Glutamatergic neuron (in vitro differentiated cells): Measurements from ENCODE around the gene LHFPL2. TPM values are rescaled to one million over a fixed set of nuclear protein-coding genes. Genes with fewer than 3 reads are reported as not detected.

Experiments
- DNase-seq: peaks from one replicate; pipeline ENCODE4 v3.0.0; 2022
- H3K27ac Mint-ChIP-seq: one replicate; pipeline ENCODE4 v1.8.0; 2020; ENCODE audit warnings: mild to moderate bottlenecking, mixed read lengths, inconsistent platforms; ENCODE audit not compliant: unreplicated experiment
- H3K27me3 Mint-ChIP-seq: one replicate; pipeline ENCODE4 v1.8.0; 2020; ENCODE audit warnings: mild to moderate bottlenecking, moderate library complexity, mixed read lengths, inconsistent platforms; ENCODE audit not compliant: unreplicated experiment
- H3K36me3 Mint-ChIP-seq: one replicate; pipeline ENCODE4 v1.8.0; 2020; ENCODE audit warnings: mild to moderate bottlenecking, mixed read lengths, inconsistent platforms; ENCODE audit not compliant: unreplicated experiment
- H3K4me1 Mint-ChIP-seq: one replicate; pipeline ENCODE4 v1.8.0; 2020; ENCODE audit warnings: mild to moderate bottlenecking, low read depth, mixed read lengths, inconsistent platforms; ENCODE audit not compliant: unreplicated experiment
- H3K4me3 Mint-ChIP-seq: one replicate; pipeline ENCODE4 v1.8.0; 2020; ENCODE audit warnings: mild to moderate bottlenecking, mixed read lengths, inconsistent platforms; ENCODE audit not compliant: unreplicated experiment
- H3K9me3 Mint-ChIP-seq: one replicate; pipeline ENCODE4 v1.8.0; 2020; ENCODE audit warnings: mild to moderate bottlenecking, moderate library complexity, mixed read lengths, inconsistent platforms; ENCODE audit not compliant: unreplicated experiment
- total RNA-seq: library from RNA; stranded (reverse); fragmentation: NEBNext Ultra II Directional; extraction: Animal tissue kit (Norgen Biotek cat#: 25700); gene quantifications from one replicate; pipeline ENCODE4 v1.2.1, GENCODE V29; 2021; ENCODE audit not compliant: unreplicated experiment
- TF ChIP-seq, protein P1 (sequence below): fragments of 200-600 bp; sonication (generic); IDR thresholded peaks from one replicate; pipeline ENCODE4 v1.5.0; 2021; ENCODE audit not compliant: partially characterized antibody, unreplicated experiment

Gene LHFPL2
- total RNA-seq, 1 donor from 2014 or later, result 2.5 TPM

DNA sequence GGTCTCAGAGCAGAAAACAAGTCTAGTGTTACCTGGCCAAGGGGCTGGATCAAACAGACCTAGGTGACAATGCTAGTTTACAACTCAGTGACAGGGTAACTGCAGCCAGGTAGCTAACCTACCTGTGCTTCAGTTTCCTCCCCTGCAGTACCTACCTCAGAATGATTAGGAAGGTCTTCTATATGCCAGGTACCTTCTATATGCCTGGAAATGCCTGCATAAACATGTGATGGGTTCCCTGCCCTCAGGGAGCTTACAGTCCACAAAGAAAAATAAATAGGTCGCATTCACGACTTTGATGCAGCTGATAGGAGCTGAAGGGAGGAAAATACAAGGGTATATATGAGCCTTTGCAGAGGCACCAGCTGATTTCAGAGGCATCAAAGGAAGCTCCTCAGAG is 16.1 kb downstream of the LHFPL2 start:
- Mint-ChIP-seq H3K36me3 (peaks cover 12% of the 10 kb centered on the region), H3K4me3 (no peak overlapping the region), H3K27ac (no peak overlapping the region), H3K27me3 (peaks cover 10% of the 10 kb centered on the region), H3K9me3 (no peaks in the 10 kb centered on the region), H3K4me1 (peaks cover 10% of the 10 kb centered on the region)
- no peak for DNase-seq
- TF ChIP-seq, protein P1, sequence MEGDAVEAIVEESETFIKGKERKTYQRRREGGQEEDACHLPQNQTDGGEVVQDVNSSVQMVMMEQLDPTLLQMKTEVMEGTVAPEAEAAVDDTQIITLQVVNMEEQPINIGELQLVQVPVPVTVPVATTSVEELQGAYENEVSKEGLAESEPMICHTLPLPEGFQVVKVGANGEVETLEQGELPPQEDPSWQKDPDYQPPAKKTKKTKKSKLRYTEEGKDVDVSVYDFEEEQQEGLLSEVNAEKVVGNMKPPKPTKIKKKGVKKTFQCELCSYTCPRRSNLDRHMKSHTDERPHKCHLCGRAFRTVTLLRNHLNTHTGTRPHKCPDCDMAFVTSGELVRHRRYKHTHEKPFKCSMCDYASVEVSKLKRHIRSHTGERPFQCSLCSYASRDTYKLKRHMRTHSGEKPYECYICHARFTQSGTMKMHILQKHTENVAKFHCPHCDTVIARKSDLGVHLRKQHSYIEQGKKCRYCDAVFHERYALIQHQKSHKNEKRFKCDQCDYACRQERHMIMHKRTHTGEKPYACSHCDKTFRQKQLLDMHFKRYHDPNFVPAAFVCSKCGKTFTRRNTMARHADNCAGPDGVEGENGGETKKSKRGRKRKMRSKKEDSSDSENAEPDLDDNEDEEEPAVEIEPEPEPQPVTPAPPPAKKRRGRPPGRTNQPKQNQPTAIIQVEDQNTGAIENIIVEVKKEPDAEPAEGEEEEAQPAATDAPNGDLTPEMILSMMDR, result no peak

DNA sequence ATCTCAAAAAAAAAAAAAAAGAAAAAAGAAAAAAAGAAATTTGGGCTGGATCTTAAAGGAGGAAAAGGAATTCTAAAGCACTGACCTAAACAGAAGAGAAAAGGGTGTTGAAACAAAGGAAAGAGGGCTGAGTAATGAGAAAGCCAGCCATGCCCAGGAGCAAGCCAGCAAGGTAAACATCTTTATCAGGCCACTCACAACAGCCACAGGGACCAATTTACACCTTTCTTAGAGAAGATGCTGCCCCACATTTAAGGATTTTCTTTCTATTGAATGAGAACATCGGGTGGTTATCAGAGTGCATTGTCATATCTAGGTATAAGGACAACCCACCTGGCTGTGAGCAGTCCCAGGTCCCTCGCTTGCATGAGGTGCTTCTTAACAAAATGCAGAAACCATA is 16.6 kb downstream of the LHFPL2 start:
- TF ChIP-seq, protein P1, result no peak
- Mint-ChIP-seq H3K4me1 (peaks cover 12% of the 10 kb centered on the region), H3K27me3 (peaks cover 12% of the 10 kb centered on the region), H3K27ac (no peak overlapping the region), H3K9me3 (peaks cover under 1% of the 10 kb centered on the region), H3K4me3 (no peak overlapping the region), H3K36me3 (peaks cover 13% of the 10 kb centered on the region)
- no peak for DNase-seq

DNA sequence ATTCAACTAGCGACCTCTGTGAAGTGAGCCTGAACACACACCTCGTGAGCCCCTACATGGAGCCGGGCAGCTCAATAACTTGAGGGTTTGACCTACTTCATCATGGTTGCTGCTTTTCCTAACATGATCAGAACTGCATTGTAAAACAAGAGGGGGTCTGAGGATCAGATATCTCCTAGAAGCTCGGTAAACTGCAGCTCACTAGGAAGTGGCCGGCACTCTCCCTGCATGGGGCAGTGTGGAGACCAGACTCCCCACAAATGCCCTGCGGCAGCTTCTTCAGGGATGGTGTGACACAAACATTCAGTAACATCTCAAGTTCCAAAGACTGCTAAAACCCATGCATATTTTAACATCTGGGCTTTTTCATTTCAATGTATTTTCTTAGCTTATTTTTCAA is 18.5 kb downstream of the LHFPL2 start:
- Mint-ChIP-seq H3K27ac (no peak overlapping the region), H3K4me3 (no peak overlapping the region)

DNA sequence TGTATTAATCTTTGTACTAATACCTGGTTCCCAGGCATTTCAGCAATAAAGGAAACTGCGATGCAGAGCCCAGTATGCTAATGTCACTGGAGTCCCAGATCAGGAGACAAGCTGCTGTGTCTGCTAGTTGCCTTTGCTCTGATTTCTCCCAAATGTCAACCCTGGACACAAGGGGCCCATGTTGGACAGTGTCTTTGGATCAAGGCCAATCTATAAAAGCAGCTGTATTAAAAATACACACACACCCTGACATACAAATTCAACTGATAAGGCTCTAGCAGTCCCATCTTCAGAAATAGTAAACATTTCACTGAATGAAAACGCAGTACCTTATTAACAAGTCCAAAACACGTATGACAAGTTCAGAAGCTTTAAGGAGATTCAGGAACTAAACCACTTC is 18.9 kb downstream of the LHFPL2 start:
- Mint-ChIP-seq H3K4me3 (no peak overlapping the region), H3K36me3 (peaks cover 13% of the 10 kb centered on the region), H3K9me3 (peaks cover 2% of the 10 kb centered on the region), H3K27me3 (peaks cover 13% of the 10 kb centered on the region), H3K4me1 (peaks cover 12% of the 10 kb centered on the region), H3K27ac (no peak overlapping the region)
- TF ChIP-seq, protein P1, result no peak
- no peak for DNase-seq

More for the DNA sequence above, 18.5 kb downstream of the LHFPL2 start:
- peaks cover 2% of the 10 kb centered on the region for H3K9me3 Mint-ChIP-seq
- H3K4me1 Mint-ChIP-seq, result peaks cover 12% of the 10 kb centered on the region
- H3K27me3 Mint-ChIP-seq, result peaks cover 13% of the 10 kb centered on the region
- DNase-seq, result no peak
- TF ChIP-seq, protein P1, result no peak
- peaks cover 13% of the 10 kb centered on the region for H3K36me3 Mint-ChIP-seq

DNA sequence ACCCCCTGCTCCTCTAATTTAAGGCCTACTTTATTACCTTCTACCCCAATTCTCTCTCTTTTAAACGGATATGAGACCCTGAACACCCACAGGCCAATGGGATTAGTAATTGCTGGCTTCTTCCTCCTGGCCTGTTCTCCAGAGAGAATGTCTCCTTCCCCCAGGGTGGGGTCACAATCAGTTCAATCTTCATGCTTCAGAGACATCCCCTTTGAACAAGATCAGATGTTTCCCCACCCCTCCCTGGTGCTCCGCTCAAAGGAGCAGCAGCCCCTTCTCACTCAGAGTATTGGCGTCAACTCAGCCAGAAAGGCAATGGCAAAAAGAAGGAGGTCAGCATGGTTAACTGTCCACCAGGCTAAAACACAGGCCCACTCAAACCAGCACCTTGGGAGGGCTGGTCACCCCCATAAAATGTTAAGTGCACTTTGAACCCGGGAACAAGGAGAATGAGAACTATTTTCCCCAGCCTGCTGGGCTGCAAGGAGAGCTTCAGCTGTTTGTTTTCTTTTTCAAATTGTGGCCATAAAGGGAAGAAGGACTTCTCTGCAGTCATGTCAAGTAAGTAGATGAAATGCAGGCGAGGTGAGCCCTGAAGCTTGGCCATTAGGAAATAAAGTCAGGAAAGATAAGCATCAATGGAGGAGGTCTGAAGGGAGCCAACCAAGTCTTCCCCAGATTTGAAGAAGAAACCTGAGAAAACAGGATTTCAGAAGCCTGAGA is 20.1 kb downstream of the LHFPL2 start:
- H3K4me3 Mint-ChIP-seq, result no peak overlapping the region
- H3K27me3 Mint-ChIP-seq, result peaks cover 13% of the 10 kb centered on the region
- TF ChIP-seq, protein P1, result no peak
- DNase-seq, result no peak
- no peak overlapping the region for H3K27ac Mint-ChIP-seq
- H3K9me3 Mint-ChIP-seq, result peaks cover 3% of the 10 kb centered on the region
- peaks cover 12% of the 10 kb centered on the region for H3K4me1 Mint-ChIP-seq
- peaks cover 13% of the 10 kb centered on the region for H3K36me3 Mint-ChIP-seq
